Smooth muscle cell (in vitro differentiated cells): Measurements from ENCODE around the gene UCN. TPM values are rescaled to one million over a fixed set of nuclear protein-coding genes. Genes with fewer than 3 reads are reported as not detected.

Experiments
- DNase-seq: peaks from one replicate; lab custom pipeline; 2025; ENCODE audit not compliant: unreplicated experiment; lab: John Stamatoyannopoulos, UW
- H2AFZ ChIP-seq: fragments of 200-600 bp; sonication (generic); 2 replicates; pipeline ENCODE4 v1.6.0; 2016; ENCODE audit warnings: antibody characterized with exemption, low read depth, mild to moderate bottlenecking
- H3F3A ChIP-seq: fragments of 200-600 bp; sonication (generic); 2 replicates; pipeline ENCODE4 v1.6.0; 2017; ENCODE audit warnings: antibody characterized with exemption, low read depth
- H3K27ac ChIP-seq: fragments of 200-600 bp; sonication (generic); 2 replicates; pipeline ENCODE4 v1.5.1; 2016; ENCODE audit warnings: low read depth, mild to moderate bottlenecking
- H3K27me3 ChIP-seq: fragments of 200-600 bp; sonication (generic); 2 replicates; pipeline ENCODE4 v1.6.1; 2016; ENCODE audit warnings: low read depth, mild to moderate bottlenecking
- H3K36me3 ChIP-seq: fragments of 200-600 bp; sonication (generic); 2 replicates; pipeline ENCODE4 v1.5.1; 2016; ENCODE audit warnings: low read depth
- H3K4me1 ChIP-seq: fragments of 200-600 bp; sonication (generic); 2 replicates; pipeline ENCODE4 v1.5.1; 2016; ENCODE audit warnings: low read depth
- H3K4me2 ChIP-seq: fragments of 200-600 bp; sonication (generic); 2 replicates; pipeline ENCODE4 v1.6.0; 2016; ENCODE audit warnings: mild to moderate bottlenecking
- H3K4me3 ChIP-seq: fragments of 200-600 bp; sonication (generic); 2 replicates; pipeline ENCODE4 v1.5.1; 2016; ENCODE audit warnings: mild to moderate bottlenecking
- H3K79me2 ChIP-seq: fragments of 200-600 bp; sonication (generic); 2 replicates; pipeline ENCODE4 v1.6.0; 2016; ENCODE audit warnings: low read depth, mild to moderate bottlenecking
- H3K9ac ChIP-seq: fragments of 200-600 bp; sonication (generic); 2 replicates; pipeline ENCODE4 v1.6.0; 2016; ENCODE audit warnings: low read depth
- H3K9me3 ChIP-seq: fragments of 200-600 bp; sonication (generic); replicated peaks from 2 replicates; pipeline ENCODE4 v1.5.1; 2016; ENCODE audit warnings: low read depth
- H4K20me1 ChIP-seq: fragments of 200-600 bp; sonication (generic); 2 replicates; pipeline ENCODE4 v1.6.0; 2016; ENCODE audit warnings: low read depth
- CTCF ChIP-seq: fragments of 200-600 bp; sonication (generic); IDR thresholded peaks from 2 replicates; pipeline ENCODE4 v1.5.1; 2017; ENCODE audit warnings: borderline replicate concordance, mild to moderate bottlenecking, antibody characterized with exemption; ENCODE audit not compliant: insufficient read depth, poor library complexity, severe bottlenecking
- WGBS: methylation state at CpG from one replicate; pipeline ENCODE4 v1.1.7; 2016; ENCODE audit warnings: low lambda C conversion rate; 5-methylcytosine and 5-hydroxymethylcytosine counted together
- polyA plus RNA-seq: library from polyadenylated mRNA; unstranded; fragments of >200 nt; fragmentation: Nextera tagmentation; extraction: Ambion mirVana; gene quantifications from 2 replicates; pipeline ENCODE4 v1.2.1, GENCODE V29; 2016
- total RNA-seq: library from RNA; depleted of rRNA; stranded (reverse); fragments of >200 nt; gene quantifications from 2 replicates; pipeline ENCODE4 v1.2.3, GENCODE V29; 2014

UCN gene
- total and polyA plus RNA-seq, 2 experiments from 2014 or later = 0.36 to 3.6 TPM

DNA sequence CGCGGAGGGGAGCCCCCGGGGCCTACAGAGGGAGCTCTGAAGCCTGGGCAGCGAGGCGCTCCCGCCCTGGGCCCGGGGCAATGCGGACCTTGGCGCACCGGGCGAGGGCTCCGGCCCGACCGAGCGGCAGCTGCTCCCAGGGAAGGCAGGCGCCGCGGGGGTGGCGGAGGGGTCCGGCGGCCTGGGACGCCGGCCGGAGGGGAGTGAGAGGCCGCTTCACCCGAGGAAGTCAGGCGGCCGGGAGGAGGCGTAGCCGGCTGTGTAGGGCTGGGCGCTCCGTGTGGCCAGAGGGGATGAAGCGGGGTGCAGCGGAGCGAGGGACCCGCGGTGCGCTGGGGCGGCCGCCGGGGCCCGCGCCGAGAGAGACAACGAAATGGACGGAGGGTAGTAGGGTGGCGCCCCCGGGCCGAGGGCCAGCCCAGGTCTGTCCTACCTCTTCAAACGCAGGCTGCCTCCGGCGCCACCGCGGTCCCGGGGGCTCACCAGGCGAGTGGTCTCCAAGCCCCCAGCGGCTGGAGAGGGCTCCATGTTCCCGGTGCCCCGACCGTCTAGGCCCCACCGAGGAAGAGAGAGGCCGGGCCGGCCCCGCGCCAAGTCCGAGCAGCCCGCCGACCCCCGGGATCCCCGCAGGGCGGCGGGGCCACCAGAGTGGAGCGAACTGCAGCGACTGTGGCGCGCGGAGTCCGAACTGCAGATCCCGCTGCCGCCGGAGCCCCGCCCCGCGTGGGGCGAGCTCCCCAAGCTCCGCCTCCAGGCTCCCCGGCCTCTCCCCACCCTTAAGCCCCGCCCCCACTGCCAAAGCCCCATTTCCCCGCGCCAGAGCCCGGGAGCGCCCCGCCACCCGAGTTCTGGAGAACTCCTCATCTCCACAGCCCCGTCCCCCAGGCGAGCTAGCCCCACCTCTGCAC lies 45.6 kb downstream of the UCN start, which contains the start of gene SLC30A3:
SLC30A3 (minus strand) TSS at position 669 of the 908 bp plus-strand sequence; CDS start at position 528, 141 bp downstream.
- Histone ChIP-seq H3K4me3 (peak within 1 kb of the TSS; percentile 46), H3K27me3 (peaks cover 95% of the 10 kb centered on the region), H3K27ac (no peak within 1 kb of the TSS), H3K9ac (no peak within 1 kb of the TSS), H3K36me3 (no peaks in the 10 kb centered on the region), H2AFZ (no peak within 1 kb of the TSS), H3K4me1 (peaks cover 18% of the 10 kb centered on the region), H3K9me3 (no peaks in the 10 kb centered on the region), H3K4me2 (peak within 1 kb of the TSS; percentile 88), H4K20me1 (no peaks in the 10 kb centered on the region), H3K79me2 (no peaks in the 10 kb centered on the region), H3F3A (no peaks in the 10 kb centered on the region)
- 2% methylated on average over 77 of the region's 96 CpGs for WGBS
- TF ChIP-seq CTCF = no peak
- DNase-seq = peak; percentile 15

DNA sequence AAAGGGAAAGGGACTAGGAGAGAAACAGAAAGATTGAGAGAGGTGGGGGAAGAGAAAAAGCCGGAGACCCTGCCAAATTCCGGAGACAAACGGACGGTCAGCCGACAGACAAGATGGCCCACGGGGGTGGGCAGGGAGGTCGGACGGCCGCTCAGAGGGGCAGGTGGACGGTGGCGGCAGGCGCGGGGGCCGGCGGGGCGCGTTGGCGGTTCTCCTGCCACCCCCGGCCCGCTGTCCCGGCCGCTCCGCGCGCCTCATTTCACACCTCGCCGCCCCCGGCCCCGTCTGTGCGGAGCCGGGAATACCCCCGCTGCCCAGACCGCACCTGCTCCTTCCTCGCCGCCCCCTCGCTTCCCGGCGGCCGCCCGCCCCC lies 46.3 kb downstream of the UCN start:
- Histone ChIP-seq H3K9ac (no peak overlapping the region), H3K79me2 (no peaks in the 10 kb centered on the region), H3K4me2 (peak overlapping the region; percentile 88), H3K27me3 (peaks cover 95% of the 10 kb centered on the region), H3K9me3 (no peaks in the 10 kb centered on the region), H3K4me1 (peaks cover 18% of the 10 kb centered on the region), H4K20me1 (no peaks in the 10 kb centered on the region), H3K27ac (no peak overlapping the region), H3K36me3 (no peaks in the 10 kb centered on the region), H3F3A (no peaks in the 10 kb centered on the region), H2AFZ (no peak overlapping the region), H3K4me3 (no peak overlapping the region)
- WGBS = 8% methylated on average over 12 of the region's 40 CpGs
- DNase-seq = no peak
- TF ChIP-seq CTCF = no peak

DNA sequence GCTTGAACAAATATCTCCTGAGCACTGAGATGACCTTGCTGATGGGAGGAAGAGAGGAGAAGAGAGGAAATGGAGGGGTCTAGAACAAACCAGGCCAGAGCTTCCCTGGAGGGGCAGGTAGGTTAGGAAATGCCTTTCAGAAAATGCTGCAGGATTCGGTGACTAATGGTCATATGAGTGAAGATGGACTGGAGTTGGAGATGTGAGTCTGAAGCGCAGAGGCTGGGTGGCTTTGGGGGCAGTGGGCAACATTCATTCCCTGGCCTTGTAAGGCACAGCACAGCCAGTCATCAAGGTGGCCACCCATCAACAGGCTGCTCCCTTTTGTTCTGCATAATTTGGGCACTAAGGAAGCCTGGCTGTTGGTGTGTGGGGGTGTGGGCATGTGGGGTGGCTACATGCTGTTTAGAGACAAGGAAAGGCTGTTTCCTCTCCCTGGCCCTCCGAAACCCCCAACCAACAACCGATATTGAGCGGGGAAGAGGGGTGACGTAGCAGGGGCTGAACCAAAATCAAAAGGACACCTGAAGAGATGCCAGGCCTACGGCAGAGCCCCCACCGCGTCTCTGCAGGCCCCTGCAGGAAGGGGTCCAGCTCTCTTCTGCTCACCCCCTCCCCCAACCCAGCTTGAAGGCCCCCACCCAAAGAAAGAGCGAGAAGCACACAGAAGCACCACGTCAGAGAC lies 46.9 kb downstream of the UCN start:
- Histone ChIP-seq H2AFZ (no peak overlapping the region), H3K4me2 (peak overlapping the region; percentile 88), H3K27me3 (peaks cover 95% of the 10 kb centered on the region), H3K9ac (no peak overlapping the region), H3K36me3 (no peaks in the 10 kb centered on the region), H3F3A (no peaks in the 10 kb centered on the region), H3K27ac (no peak overlapping the region), H3K4me3 (no peak overlapping the region), H3K4me1 (peaks cover 18% of the 10 kb centered on the region), H4K20me1 (no peaks in the 10 kb centered on the region), H3K9me3 (no peaks in the 10 kb centered on the region), H3K79me2 (no peaks in the 10 kb centered on the region)
- 59% methylated on average over 10 of the region's 11 CpGs for whole genome bisulfite sequencing
- DNase-seq = no peak
- TF ChIP-seq CTCF = no peak
